Tibial artery (tissue), 4 donors: Measurements from ENCODE around the gene CDH6.

Source experiments
- DNase-seq, 2 donors: peaks; one replicate each; pipeline ENCODE4 v3.0.0-alpha.2; 2019
- H3K27ac ChIP-seq, 2 donors: fragments of 200-600 bp; sonication (generic) in 1 of 2; 1 replicate in 1 of 2; 2 replicates in 1 of 2; pipeline ENCODE4 v1.5.1; 2018 to 2019; ENCODE audit warnings: mild to moderate bottlenecking in 1 of 2
- H3K27me3 ChIP-seq, 2 donors: fragments of 200-600 bp; sonication (generic) in 1 of 2; one replicate each; pipeline versions ENCODE4 v1.5.1 to v1.6.0; 2016 to 2019
- H3K36me3 ChIP-seq, 3 donors: fragments of 200-600 bp; sonication (generic) in 2 of 3; one replicate each; pipeline ENCODE4 v1.5.1; 2016 to 2019; ENCODE audit warnings: mild to moderate bottlenecking in 2 of 3
- H3K4me1 ChIP-seq, 4 donors: fragments of 200-600 bp; sonication (generic) in 2 of 4; 1 replicate in 3 of 4; 2 replicates in 1 of 4; pipeline ENCODE4 v1.5.1; 2016 to 2019
- H3K4me3 ChIP-seq, 2 donors: fragments of 200-600 bp; sonication (generic) in 1 of 2; 1 replicate in 1 of 2; 2 replicates in 1 of 2; pipeline ENCODE4 v1.5.1; 2018 to 2019; ENCODE audit warnings: mild to moderate bottlenecking in 2 of 2
- H3K9me3 ChIP-seq, 3 donors: fragments of 200-600 bp; sonication (generic) in 1 of 3; one replicate each; pipeline ENCODE4 v1.5.1; 2016 to 2019
- intact Hi-C: fragments of 100-400 bp; cut with DNase I; formaldehyde crosslinking; loops from one replicate; pipeline ENCODE4 v1.15.0; 2023; ENCODE audit warnings: low total_unique reads
- TF ChIP-seq, protein P1 (sequence below), 2 experiments: fragments of 200-600 bp in 1 of 2; fragments of 450-650 bp in 1 of 2; IDR thresholded peaks; one replicate each; pipeline ENCODE4 v1.5.1; 2017 to 2019; ENCODE audit warnings: antibody characterized with exemption in 2 of 2, mild to moderate bottlenecking in 1 of 2, moderate library complexity in 1 of 2

Gene CDH6

DNA sequence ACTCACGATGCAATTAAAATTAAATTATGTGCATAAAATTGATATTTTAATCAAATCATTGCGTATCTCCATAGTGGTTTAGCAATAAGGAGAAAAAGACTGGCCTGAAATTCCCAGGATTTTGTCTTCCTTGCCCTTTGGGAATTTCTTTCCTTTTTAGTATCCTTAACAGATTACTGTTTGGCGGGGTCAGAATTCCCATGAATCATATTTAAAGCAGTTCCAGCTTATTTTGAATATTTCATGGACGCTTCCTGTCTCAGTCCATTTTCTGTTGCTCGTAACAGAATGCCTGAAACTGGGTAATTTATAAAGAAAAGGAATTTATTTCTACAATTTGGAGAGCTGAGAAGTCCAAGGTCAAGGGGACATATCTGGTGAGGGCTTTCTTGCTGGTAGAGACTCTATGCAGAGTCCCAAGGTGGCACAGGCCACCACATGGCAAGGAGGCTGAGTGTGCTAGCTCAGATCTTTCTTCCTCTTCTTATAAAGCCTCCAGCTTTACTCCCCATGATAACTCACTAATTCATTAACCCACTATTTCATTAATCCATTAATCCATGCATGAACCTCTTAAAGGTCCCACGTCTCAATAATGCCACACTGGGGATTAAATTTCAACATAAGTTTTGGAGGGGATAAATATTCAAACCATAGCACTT lies 37.8 kb downstream of the CDH6 start:
- Histone ChIP-seq H3K27me3 (no peaks in the 10 kb centered on the region), H3K27ac (peak overlapping the region; percentile 43 to 71), H3K4me3 (peak overlapping the region in 1 of 2 donors; percentile 8), H3K4me1 (peaks cover 0 to 66% (median 33%) of the 10 kb centered on the region in 4 donors), H3K9me3 (no peaks in the 10 kb centered on the region), H3K36me3 (no peaks in the 10 kb centered on the region)
- TF ChIP-seq, protein P1, sequence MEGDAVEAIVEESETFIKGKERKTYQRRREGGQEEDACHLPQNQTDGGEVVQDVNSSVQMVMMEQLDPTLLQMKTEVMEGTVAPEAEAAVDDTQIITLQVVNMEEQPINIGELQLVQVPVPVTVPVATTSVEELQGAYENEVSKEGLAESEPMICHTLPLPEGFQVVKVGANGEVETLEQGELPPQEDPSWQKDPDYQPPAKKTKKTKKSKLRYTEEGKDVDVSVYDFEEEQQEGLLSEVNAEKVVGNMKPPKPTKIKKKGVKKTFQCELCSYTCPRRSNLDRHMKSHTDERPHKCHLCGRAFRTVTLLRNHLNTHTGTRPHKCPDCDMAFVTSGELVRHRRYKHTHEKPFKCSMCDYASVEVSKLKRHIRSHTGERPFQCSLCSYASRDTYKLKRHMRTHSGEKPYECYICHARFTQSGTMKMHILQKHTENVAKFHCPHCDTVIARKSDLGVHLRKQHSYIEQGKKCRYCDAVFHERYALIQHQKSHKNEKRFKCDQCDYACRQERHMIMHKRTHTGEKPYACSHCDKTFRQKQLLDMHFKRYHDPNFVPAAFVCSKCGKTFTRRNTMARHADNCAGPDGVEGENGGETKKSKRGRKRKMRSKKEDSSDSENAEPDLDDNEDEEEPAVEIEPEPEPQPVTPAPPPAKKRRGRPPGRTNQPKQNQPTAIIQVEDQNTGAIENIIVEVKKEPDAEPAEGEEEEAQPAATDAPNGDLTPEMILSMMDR (IDR thresholded peaks at IDR 0.05), result no peak
- intact Hi-C loops, result no loop called here
- DNase-seq, result no peak

DNA sequence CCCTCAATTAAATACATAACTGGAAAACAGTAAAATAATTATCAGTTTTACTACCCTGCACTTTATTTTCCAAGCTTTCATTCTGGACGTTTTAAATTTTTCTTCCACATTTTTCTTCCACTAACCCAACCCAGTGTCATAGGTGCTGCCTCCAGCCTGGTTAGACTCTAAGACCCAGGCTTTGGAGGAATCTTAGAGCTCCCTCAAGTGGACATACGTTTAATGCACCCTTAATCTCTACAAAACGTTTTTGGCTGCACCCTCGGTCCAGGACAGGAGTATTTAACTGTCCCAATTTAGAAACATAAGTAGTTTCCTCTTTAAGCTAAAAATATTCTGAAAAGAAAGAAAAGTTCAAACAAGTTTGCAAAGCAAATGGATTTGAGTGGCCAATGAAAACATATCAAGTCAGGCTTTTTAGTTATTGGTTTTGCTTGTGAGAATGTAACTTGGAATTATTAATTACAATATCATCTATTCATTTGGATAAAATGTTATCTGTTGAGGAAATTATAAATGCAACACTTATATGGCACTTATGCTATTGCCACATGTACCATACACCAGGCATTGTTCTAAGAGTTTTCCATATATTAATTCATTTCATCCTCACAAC lies 38.9 kb downstream of the CDH6 start:
- peak overlapping the region; percentile 43 to 71 for H3K27ac ChIP-seq
- peaks cover 0 to 65% (median 33%) of the 10 kb centered on the region in 4 donors for H3K4me1 ChIP-seq
- TF ChIP-seq, protein P1 (IDR thresholded peaks at IDR 0.05), result peak; percentile 60 to 70
- no peaks in the 10 kb centered on the region for H3K27me3 ChIP-seq
- H3K4me3 ChIP-seq, result no peak overlapping the region
- H3K9me3 ChIP-seq, result no peaks in the 10 kb centered on the region
- peak in 1 of 2 donors; percentile 23 for DNase-seq
- H3K36me3 ChIP-seq, result no peaks in the 10 kb centered on the region
- intact Hi-C loops, result no loop called here

DNA sequence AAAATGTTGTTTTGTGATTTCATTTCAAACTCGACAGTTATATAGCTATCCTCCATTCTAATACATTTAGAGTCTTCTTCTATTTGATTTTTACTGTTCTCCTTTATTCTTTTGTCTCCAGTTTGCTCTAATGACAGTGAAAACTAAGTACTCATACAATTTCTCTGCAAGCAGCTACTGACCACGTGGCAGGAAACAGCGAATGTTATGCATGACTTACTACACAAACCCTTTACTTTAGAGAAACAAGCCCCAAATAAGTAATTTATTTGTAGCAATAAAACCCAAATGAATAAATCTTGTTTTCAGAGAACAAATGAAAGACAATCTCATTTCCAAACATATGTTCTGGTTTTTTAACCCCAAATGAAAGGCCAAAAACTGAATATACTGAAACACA lies 41.9 kb downstream of the CDH6 start:
- Histone ChIP-seq H3K4me1 (peaks cover 0 to 44% (median 14%) of the 10 kb centered on the region in 4 donors), H3K27me3 (no peaks in the 10 kb centered on the region), H3K36me3 (no peaks in the 10 kb centered on the region), H3K9me3 (no peaks in the 10 kb centered on the region), H3K4me3 (no peak overlapping the region), H3K27ac (no peak overlapping the region)
- DNase-seq, result no peak
- TF ChIP-seq, protein P1 (IDR thresholded peaks at IDR 0.05), result no peak
- intact Hi-C loops, result no loop called here

DNA sequence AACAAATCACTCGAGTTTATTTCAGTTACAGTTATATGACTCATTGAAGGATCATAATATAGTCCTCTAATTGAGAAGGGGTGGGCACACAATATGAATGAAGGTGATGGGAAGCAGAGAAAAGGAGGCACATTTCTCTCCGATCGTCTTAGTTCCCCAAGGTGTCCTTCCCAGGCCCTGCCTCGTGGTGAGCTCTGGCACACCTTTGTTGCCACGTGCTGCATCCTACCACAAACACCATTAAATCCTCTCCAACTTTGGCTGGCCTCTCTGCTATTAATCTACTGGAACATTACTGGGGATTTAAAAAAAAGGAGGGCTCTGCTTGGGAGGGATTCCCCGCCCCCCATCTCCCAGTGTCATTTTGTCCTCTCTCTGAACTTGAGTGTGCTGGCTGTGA lies 42.9 kb downstream of the CDH6 start:
- H3K27me3 ChIP-seq, result no peaks in the 10 kb centered on the region
- H3K36me3 ChIP-seq, result no peaks in the 10 kb centered on the region
- no peak for DNase-seq
- intact Hi-C loops, result no loop called here
- peaks cover 0 to 35% (median 11%) of the 10 kb centered on the region in 4 donors for H3K4me1 ChIP-seq
- TF ChIP-seq, protein P1 (IDR thresholded peaks at IDR 0.05), result no peak
- H3K27ac ChIP-seq, result no peak overlapping the region
- no peaks in the 10 kb centered on the region for H3K9me3 ChIP-seq
- H3K4me3 ChIP-seq, result no peak overlapping the region

DNA sequence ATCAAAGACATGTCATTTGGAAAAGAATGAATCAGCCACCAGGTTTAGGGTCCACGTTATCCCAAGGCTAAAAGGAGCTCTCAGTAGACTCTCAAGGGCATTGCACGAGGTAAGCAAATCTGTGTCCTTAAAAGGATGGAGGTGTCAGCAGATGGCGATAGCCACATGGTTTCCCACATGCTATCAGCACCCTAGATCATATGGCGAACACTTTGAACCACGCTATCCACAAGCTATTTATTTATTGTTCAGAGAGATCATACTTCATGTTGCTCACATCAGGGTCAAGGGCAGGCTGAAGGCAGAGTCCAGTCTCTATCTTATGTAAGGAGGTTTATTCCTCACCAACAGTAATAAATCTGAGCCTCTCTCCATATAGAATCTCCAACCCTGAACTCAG lies 43.7 kb downstream of the CDH6 start:
- H3K27me3 ChIP-seq, result no peaks in the 10 kb centered on the region
- H3K4me3 ChIP-seq, result no peak overlapping the region
- no peaks in the 10 kb centered on the region for H3K9me3 ChIP-seq
- intact Hi-C loops, result no loop called here
- peaks cover 0 to 26% (median 6%) of the 10 kb centered on the region in 4 donors for H3K4me1 ChIP-seq
- H3K27ac ChIP-seq, result no peak overlapping the region
- no peak for DNase-seq
- no peaks in the 10 kb centered on the region for H3K36me3 ChIP-seq
- TF ChIP-seq, protein P1 (IDR thresholded peaks at IDR 0.05), result no peak
